LNCaP clone FGC (cell line): Measurements from ENCODE around the gene ST3GAL3.

Source experiments
- DNase-seq: peaks from one replicate; pipeline ENCODE4 v3.0.0-alpha.2; 2011; ENCODE audit warnings: low read depth
- H3K4me3 ChIP-seq: 2 replicates; pipeline ENCODE4 v1.5.1; 2011; ENCODE audit warnings: mild to moderate bottlenecking, low read depth, low read length, control low read depth
- CTCF ChIP-seq: IDR thresholded peaks from 2 replicates; pipeline ENCODE4 v1.5.1; 2012; ENCODE audit warnings: mild to moderate bottlenecking; ENCODE audit not compliant: control insufficient read depth, insufficient read depth; ENCODE audit errors: extremely low read depth

ST3GAL3 gene

DNA sequence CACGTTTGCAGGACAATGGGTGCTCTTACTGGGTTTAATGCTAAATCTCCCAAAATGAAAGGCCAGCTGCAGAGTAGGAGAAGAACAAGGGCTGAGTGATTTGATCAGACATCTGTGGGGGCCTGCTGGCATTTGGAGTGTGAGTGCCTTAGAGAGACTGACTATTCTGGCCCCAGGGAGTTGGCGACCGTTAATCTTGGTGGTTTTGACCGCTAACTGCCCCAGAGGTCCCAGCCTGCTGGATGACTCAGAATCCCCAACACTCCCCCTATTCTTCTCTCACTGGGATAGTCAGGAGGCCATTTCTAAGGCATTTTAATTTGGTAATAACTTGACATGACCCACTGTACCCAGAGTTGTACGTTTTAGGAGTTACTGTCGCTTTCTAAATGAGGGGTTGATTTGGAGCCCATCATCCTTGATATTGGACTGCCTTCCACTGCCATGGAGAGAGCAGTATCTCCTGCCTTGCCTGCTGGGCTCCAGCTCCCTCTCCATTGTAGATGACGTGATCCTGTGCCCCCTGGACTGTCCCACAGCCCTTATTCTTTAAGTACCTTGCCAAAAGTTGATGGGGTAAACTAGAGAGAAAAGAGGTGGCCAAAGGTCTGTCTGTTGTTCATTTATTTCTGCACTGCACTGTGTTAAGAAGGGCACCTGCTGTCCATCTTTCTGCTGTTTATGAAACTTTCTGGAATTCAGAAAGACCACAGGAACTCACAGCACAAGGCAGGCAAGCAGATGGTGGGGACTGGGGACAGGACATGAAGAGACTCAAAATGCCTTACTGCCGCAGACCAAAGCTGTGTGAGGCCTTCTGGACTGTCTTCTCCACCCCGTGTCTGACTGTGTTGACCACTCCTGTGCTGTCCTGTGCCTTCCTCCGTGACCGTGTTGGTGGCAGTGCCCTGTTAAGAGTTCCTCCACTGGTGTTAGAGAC lies 128.0 kb downstream of the ST3GAL3 start:
- TF ChIP-seq CTCF = no peak
- no peak for DNase-seq
- no peak overlapping the region for H3K4me3 ChIP-seq

DNA sequence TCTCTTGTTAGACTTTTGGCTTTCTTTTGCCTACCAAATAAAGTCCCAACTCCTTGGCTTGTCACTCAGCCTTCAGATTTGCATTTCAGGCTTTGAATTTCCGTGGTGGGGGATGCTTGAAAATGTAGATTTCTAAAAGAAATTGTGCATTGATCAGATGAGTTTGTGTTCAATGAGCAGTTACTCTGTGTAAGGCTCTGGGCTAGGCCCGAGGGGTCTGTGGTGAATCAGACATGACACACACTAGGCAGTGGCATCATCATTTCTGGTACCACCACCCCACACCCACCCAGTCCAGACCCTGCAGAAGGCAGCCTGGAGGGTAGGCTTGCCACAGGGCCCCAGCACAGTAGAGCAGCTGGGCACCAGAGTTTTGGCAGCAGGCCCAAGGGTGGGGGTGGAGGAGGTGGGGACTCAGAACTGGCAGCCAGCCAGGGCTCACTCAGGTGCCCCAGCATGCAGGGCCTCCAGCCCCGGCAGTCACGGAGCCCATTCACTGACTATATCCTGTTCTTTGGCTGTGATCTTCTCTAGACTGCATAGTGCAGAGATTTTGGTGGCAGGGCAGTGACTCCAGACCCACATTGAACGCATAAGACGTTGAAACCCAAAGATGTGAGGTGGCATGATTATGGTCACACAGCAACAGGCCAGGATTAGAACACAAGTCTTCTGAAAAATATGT lies 129.1 kb downstream of the ST3GAL3 start:
- no peak for TF ChIP-seq CTCF
- no peak for DNase-seq
- H3K4me3 ChIP-seq = no peak overlapping the region

- DNase-seq = no peak
- H3K4me3 ChIP-seq = no peak overlapping the region
- no peak for TF ChIP-seq CTCF
These were observed 131.7 kb downstream of the ST3GAL3 start for GRCh38 chr1:43839056-43839455.

DNA sequence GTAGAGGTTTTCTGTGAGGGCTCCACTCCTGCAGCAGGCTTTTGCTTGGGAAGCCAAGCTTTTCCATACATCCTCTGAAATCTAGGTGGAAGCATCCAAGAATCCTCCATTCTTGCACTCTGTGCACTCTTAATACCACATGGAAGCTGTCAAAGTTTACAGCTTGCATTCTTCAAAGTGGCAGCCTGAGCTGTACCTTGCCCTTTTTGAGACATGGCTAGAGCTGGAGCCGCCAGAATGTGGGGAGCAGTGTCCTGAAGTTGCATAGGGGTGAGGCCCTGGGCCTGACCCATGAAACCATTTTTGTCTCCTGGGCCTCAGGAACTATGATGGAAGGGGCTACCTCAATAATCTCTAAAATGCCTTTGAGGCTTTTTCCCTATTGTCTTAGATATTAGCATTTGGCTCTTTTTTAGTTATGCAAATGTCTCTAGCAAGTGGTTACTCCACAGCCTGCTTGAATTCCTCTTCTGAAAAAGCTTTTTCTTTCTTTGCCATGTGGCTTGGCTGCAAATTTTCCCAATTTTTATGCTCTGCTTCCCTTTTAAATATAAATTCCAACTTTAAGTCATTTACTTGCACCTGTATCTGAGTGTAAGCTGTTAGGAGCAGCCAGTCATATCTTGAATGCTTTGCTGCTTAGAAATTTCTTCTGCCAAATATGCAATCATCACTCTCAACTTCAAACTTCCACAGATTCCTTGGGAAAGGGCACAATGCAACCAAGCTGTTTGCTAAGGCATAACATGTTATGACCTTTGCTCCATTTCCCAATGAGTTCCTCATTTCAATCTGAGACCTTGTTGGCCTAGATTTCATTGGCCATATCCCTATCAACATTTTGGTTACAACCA lies 134.2 kb downstream of the ST3GAL3 start:
- no peak for TF ChIP-seq CTCF
- DNase-seq = no peak
- no peak overlapping the region for H3K4me3 ChIP-seq

- no peak overlapping the region for H3K4me3 ChIP-seq
- no peak for DNase-seq
- TF ChIP-seq CTCF = no peak
These were observed 134.8 kb downstream of the ST3GAL3 start for GRCh38 chr1:43842175-43842498.

GRCh38 chr1:43843684-43844083 lies 136.3 kb downstream of the ST3GAL3 start:
- no peak for TF ChIP-seq CTCF
- H3K4me3 ChIP-seq = no peak overlapping the region
- no peak for DNase-seq
